Skeletal muscle tissue (tissue), 4 donors: ENCODE data around the gene KATNBL1. TPM values are rescaled to one million over a fixed set of nuclear protein-coding genes. Genes with fewer than 3 reads are reported as not detected.

Experiments used
- H3K27ac ChIP-seq: one replicate; pipeline ENCODE4 v1.7.0; 2013; ENCODE audit warnings: mild to moderate bottlenecking, low read depth, low read length, inconsistent platforms
- H3K27me3 ChIP-seq, 3 donors: one replicate each; pipeline ENCODE4 v1.7.0; 2013; ENCODE audit warnings: low read length in 3 of 3; ENCODE audit not compliant: control insufficient read depth in 3 of 3, insufficient read depth in 3 of 3
- H3K36me3 ChIP-seq, 3 donors: one replicate each; pipeline ENCODE4 v1.7.0; 2013; ENCODE audit warnings: low read length in 3 of 3; ENCODE audit not compliant: control insufficient read depth in 3 of 3, insufficient read depth in 3 of 3
- H3K4me1 ChIP-seq, 3 donors: one replicate each; pipeline ENCODE4 v1.7.0; 2013; ENCODE audit warnings: low read length in 3 of 3, mild to moderate bottlenecking in 3 of 3; ENCODE audit not compliant: control insufficient read depth in 3 of 3, insufficient read depth in 3 of 3
- H3K4me3 ChIP-seq, 3 donors: one replicate each; pipeline ENCODE4 v1.7.0; 2013; ENCODE audit warnings: low read length in 3 of 3
- H3K9ac ChIP-seq, 3 donors: one replicate each; pipeline ENCODE4 v1.7.0; 2013; ENCODE audit warnings: low read length in 3 of 3, mild to moderate bottlenecking in 3 of 3, moderate library complexity in 2 of 3, low read depth in 1 of 3
- H3K9me3 ChIP-seq, 3 donors: one replicate each; pipeline ENCODE4 v1.7.0; 2013; ENCODE audit warnings: low read length in 3 of 3; ENCODE audit not compliant: control insufficient read depth in 3 of 3
- total RNA-seq: library from RNA; depleted of rRNA; stranded (reverse); fragments of >200 nt; gene quantifications from one replicate; pipeline ENCODE4 v1.2.3, GENCODE V29; 2014
- donor health status: Osteomylitis.

KATNBL1 gene
- total RNA-seq, 1 donor from 2014 or later: 93.4 TPM

DNA sequence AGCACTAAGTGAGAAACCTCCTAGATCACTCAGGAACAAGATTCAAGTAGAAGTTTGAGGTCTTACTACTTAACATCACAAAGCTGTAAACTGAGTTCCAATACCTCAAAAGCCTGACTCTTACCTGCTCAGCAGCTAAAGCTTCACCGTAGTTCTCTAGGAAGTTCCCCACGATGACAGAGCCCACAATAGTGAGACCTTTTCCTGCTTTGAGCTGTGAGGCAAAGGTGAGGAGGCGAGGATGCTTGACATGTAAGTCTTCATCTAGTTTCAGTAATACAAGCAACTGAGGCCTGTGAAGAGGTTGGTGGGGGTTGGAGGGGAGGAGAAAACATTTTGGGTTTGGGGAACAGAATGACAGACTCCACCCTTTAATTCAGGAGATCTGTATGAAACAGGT, 30.6 kb upstream of the KATNBL1 start:
- peaks cover 21 to 64% (median 59%) of the 10 kb centered on the region in 3 donors for H3K36me3 ChIP-seq
- no peaks in the 10 kb centered on the region for H3K27me3 ChIP-seq

DNA sequence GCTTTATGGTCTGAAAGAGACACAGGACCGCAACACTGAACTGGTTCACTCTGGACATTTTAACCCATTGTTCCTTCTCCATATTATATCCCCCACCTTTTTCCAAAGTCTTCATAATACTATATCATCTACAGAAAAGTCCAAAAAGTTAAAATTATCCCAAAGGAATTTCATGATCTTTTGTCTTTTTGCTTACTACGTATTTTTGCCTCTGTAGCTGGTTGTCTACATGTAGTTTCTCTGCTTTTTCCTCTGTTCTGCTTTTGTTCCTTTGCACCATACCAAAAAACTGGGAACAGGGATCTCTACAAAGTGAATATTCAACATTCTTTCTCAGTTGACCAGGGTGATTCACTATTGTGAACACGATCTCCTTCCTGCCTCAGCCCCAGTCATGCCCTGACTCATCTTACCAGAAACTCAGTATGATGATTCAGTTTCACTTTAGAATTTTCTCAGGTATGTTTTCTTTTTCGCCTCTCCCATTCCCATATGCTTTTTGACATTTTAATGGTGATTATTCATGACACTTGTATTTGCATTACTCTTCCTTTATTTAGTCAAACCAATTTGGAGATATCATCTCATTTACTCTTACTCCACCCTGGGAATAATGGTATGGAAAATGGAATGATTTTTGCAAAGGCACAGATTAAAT, 29.4 kb upstream of the KATNBL1 start:
- H3K36me3 ChIP-seq: peaks cover 22 to 60% (median 57%) of the 10 kb centered on the region in 3 donors
- H3K27me3 ChIP-seq: no peaks in the 10 kb centered on the region
- H3K9ac ChIP-seq: no peak overlapping the region
- H3K4me3 ChIP-seq: no peak overlapping the region
- H3K4me1 ChIP-seq: no peaks in the 10 kb centered on the region
- H3K9me3 ChIP-seq: no peaks in the 10 kb centered on the region
- no peak overlapping the region for H3K27ac ChIP-seq

More for the DNA sequence above, 30.6 kb upstream of the KATNBL1 start:
- Histone ChIP-seq H3K4me1 (no peaks in the 10 kb centered on the region), H3K4me3 (no peak overlapping the region), H3K9me3 (no peaks in the 10 kb centered on the region), H3K27ac (no peak overlapping the region), H3K9ac (no peak overlapping the region)

DNA sequence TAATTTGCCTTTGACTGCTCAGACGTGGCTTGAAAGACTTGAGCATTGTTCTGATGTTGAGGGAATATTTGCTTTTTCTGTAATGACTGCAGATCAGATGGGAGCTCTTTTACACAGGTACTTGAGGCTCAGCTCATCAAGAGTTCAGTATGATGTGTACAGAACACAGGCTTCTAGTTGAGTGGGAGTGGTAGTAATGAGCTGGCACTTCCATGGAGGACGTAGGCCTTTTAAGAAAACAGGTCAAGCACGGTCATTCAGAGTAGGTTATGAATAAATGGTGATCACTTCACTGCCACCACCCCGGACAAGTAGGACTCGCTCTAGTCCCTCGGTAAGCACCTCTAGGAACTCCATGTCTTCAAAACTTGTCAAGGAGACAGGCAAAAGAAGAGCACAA, 23.7 kb upstream of the KATNBL1 start:
- H3K4me3 ChIP-seq: no peak overlapping the region
- peaks cover 29 to 60% (median 52%) of the 10 kb centered on the region in 3 donors for H3K36me3 ChIP-seq
- no peaks in the 10 kb centered on the region for H3K27me3 ChIP-seq
- H3K27ac ChIP-seq: no peak overlapping the region
- no peak overlapping the region for H3K9ac ChIP-seq
- no peaks in the 10 kb centered on the region for H3K4me1 ChIP-seq
- no peaks in the 10 kb centered on the region for H3K9me3 ChIP-seq

DNA sequence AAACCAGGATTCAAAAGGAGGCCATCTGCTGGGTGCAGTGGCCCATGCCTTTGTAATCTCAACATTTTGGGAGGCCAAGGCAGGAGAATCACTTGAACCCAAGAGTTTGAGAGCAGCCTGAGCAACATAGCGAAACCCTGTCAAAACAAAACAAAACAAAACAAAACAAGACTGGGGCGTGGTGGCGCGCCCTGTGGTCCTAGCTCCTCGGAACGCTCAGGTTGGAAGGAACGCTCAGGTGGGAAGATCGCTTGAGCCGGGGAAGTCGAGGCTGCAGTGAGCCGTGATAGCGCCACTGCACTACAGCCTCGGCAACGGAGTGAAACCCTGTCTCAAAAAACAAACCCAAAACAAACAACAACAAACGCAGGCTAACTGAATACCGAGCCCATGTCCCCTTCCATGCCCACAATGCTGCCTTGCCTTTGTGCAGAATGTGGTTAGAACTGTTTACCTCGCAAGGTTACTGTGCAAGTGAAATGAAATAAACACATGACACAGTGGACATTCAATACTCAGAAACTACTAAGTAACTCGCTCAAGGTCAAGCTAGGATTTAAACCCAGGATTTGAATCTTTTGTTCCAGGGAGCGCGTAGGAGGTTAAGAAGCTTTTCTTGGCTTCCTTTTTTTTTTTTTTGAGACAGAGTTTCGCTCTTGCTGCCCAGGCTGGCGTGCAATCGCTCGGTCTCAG, 14.2 kb upstream of the KATNBL1 start:
- no peaks in the 10 kb centered on the region for H3K27me3 ChIP-seq
- peak overlapping the region; percentile 94 to 98 (median 95) for H3K9ac ChIP-seq
- H3K27ac ChIP-seq: peak overlapping the region; percentile 91
- H3K36me3 ChIP-seq: peaks cover 11 to 15% (median 12%) of the 10 kb centered on the region in 3 donors
- no peaks in the 10 kb centered on the region for H3K9me3 ChIP-seq
- peak overlapping the region; percentile 95 to 100 (median 99) for H3K4me3 ChIP-seq
- peaks cover 10 to 18% (median 18%) of the 10 kb centered on the region in 3 donors for H3K4me1 ChIP-seq

DNA sequence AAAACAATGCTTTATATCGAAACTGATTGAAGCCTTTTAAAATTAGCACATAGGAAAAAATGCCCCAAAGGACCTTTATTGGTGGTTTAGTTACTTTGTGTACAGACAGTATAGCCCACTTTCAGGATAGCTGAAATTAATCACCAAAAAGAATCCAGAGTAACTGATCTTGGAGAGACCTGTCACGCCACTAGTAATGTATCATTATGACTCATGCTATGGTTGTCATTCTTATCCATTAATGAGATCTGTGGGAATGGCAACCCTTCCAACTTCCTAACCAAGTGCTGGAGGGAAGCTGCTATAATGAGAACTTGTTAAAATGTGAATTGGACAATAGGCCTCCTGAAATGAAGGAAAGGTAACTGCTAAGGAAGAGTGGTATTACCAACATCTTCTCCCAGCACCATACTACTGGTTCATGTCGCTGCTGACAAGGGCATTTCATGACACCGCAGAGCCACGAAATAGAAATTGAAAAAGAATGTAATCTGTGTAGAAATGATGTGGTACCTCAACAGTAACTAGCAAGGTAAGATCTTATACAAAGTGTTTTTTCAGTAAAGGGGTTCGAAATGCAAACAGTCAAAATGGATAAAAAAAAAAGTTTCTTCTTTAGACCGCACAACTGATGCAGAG, 7.8 kb upstream of the KATNBL1 start:
- Histone ChIP-seq H3K9ac (no peak overlapping the region), H3K9me3 (no peaks in the 10 kb centered on the region), H3K4me3 (no peak overlapping the region), H3K27ac (no peak overlapping the region), H3K36me3 (no peaks in the 10 kb centered on the region), H3K27me3 (no peaks in the 10 kb centered on the region), H3K4me1 (no peaks in the 10 kb centered on the region)

DNA sequence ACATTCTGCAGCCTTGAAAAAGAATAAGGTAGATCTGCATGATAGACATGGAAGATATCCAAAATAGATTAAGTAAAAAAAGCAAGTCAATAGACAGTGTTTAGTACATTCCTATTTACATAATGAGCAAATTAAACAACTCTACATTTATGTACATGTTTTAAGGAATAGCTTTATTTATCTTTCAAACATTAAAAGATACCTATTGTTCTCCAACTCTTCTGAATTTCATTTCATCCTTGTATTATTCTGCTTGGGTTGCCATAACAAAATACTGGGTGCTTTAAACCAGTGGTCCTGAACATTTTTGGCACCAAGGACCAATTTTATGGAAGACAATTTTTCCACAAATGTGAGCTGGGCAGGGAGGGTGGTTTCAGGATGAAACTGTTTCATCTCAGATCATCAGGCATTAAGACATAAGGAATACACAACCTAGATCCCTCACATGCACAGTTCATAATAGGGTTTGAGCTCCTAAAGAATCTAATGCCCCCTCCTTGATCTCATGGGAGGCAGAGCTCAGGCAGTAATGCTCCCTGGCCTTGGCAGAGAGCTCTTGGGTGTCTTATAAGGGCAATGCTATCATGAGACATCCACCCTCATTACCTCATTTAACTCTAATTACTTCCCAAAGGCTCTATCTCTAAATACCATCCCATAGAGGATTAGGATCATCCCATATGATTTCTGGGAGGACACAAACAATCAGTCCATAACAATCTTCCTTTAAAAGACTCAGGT, 6.8 kb upstream of the KATNBL1 start:
- no peak overlapping the region for H3K27ac ChIP-seq
- no peaks in the 10 kb centered on the region for H3K4me1 ChIP-seq
- no peak overlapping the region for H3K9ac ChIP-seq
- no peaks in the 10 kb centered on the region for H3K9me3 ChIP-seq
- no peaks in the 10 kb centered on the region for H3K36me3 ChIP-seq
- no peak overlapping the region for H3K4me3 ChIP-seq
- no peaks in the 10 kb centered on the region for H3K27me3 ChIP-seq

DNA sequence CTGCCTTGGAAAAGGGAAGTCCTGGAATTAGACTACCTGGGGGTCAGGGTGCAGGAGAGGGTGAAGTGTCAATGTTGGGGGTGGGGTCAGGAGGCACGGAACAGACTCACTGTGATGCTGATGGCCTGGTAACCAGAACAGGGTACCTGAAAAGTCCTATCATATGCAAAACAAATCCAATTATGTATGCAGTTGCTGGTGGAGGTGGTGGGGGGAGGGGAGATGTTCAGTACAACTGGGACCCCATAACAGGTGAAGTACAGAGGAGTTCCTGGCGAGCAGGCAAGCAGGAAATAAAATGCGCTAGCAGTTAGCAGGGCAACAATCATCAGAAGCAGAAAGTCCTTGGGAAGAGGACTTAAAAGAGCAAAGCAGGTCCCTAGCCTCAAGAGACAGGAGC, 4.2 kb upstream of the KATNBL1 start:
- no peaks in the 10 kb centered on the region for H3K4me1 ChIP-seq
- no peaks in the 10 kb centered on the region for H3K27me3 ChIP-seq
- H3K36me3 ChIP-seq: no peaks in the 10 kb centered on the region
- no peaks in the 10 kb centered on the region for H3K9me3 ChIP-seq
- H3K4me3 ChIP-seq: no peak overlapping the region
- no peak overlapping the region for H3K27ac ChIP-seq
- H3K9ac ChIP-seq: no peak overlapping the region

DNA sequence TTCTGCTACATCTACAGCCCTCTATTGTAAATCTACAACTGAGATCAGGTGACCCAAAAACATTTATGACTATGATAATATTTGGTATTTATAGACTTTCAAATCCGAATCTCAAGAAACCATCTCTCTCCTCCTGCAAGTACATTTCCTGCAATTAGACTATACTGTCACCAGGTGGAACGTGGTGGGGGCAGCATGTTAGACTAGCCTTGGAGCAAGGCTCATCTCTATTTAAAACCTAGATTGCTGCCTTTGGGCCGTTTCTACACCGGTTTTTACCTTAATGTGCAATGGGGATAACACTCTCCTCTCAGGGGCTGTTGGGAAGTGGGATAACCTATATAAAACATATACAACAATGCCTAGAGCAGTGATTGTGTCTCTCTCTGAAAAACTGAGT, 3.8 kb upstream of the KATNBL1 start:
- Histone ChIP-seq H3K27ac (no peak overlapping the region), H3K4me1 (peaks cover 4% of the 10 kb centered on the region in 3 donors), H3K9me3 (no peaks in the 10 kb centered on the region), H3K27me3 (no peaks in the 10 kb centered on the region), H3K9ac (no peak overlapping the region), H3K4me3 (no peak overlapping the region), H3K36me3 (no peaks in the 10 kb centered on the region)

DNA sequence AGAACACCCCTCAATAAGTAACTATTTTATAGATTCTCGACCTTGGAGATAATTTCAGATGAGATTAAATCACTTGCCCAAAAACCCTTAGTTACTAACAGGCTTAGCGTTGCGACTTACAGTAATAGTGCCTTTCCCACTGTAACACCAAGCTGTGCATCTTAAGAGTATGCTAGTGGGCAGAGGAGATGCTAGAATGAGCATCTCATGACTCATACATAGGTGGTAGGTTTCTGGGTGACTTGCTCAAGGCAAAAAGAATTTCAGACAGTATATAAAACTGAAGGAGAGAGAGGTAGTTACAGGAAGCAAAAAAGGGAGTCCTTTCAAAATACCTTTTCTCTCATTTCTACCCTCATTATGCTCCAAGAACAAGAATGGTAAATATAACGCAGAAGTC, 3.9 kb downstream of the KATNBL1 start:
- H3K9ac ChIP-seq: no peak overlapping the region
- peaks cover 6 to 8% (median 6%) of the 10 kb centered on the region in 3 donors for H3K4me1 ChIP-seq
- H3K9me3 ChIP-seq: no peaks in the 10 kb centered on the region
- H3K27me3 ChIP-seq: no peaks in the 10 kb centered on the region
- H3K4me3 ChIP-seq: no peak overlapping the region
- no peak overlapping the region for H3K27ac ChIP-seq
- H3K36me3 ChIP-seq: peaks cover 0 to 4% (median 0%) of the 10 kb centered on the region in 3 donors
